Left renal pelvis (tissue), 4 donors: ENCODE results near the gene REEP2. TPM values are rescaled to one million over a fixed set of nuclear protein-coding genes. Genes with fewer than 3 reads are reported as not detected.

Experiments used
- DNase-seq, 4 donors: peaks; one replicate each; pipeline ENCODE4 v3.0.0-alpha.2; 2013; ENCODE audit warnings: low read depth in 4 of 4, low spot score in 3 of 4
- polyA plus RNA-seq, 4 donors: library from polyadenylated mRNA; unstranded; fragments of 120-200 nt; gene quantifications; one replicate each; pipeline ENCODE4 v1.2.1, GENCODE V29; 2013; ENCODE audit not compliant: insufficient read length in 4 of 4

REEP2 gene
- polyA plus RNA-seq, 4 donors, result 8.9 to 12.3 (median 10.7) TPM

DNA sequence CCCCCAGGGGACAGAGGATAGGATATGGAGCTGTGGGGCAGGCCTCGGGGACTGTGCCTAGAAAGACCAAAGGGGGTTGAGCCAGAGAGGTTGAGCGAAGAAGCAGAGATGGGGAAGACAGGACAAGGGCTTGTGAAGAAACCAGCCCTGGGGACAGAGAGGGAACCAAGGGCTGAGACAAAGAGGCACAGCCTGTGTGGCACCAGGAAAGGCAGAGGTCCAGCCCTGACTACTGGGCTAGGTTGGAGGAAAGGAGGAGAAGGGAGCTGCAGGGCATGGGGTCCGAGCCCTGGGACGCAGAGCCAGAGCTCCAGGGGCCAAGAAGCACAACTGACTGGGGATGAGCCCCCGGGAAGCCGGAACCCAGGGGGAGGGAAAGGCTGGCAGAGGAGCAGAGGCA, 9.2 kb downstream of the REEP2 start:
- no peak for DNase-seq

DNA sequence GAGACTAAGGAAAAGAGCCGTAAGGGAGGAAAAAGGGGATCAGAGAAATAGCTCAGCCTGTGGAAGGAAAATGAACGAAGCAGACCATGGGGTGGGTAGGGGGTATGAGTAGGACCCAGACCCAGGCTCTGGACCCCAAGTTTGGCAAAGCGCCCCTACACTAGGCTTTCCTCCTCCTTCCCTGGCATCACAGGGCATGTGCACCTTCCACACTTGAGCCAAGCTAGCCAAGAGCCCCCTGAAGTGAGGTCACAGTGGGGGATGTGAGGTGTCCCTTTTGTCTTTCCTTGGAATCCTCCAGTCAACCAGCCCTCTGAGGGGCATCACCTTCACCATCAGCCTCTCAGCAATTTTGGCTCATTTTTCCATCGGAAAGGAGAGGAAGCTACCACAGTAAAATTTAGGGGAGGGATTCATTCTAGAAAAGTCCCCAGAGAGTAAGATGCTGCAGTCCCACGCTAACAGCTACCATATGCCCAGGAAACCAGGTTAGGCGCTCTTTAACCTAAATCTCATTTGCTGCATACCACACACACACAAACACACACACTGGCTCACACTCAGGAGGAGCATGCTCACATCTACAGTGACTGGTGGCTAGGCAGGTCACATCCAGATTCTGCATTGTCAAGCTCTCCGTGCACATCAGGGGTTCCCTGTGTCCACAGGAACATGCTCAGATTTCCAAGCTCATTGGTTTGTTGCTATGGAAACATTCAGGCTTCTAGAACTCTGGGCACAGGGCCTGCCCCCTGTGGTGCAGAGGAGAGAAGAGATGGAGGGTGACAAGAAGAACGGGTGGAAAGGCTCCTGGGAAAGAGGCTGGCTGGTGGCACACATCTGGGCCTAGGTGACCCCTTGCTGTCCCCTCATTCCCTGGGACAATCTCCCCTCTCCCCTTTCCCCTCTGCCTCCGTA, 9.9 kb downstream of the REEP2 start:
- no peak for DNase-seq

DNA sequence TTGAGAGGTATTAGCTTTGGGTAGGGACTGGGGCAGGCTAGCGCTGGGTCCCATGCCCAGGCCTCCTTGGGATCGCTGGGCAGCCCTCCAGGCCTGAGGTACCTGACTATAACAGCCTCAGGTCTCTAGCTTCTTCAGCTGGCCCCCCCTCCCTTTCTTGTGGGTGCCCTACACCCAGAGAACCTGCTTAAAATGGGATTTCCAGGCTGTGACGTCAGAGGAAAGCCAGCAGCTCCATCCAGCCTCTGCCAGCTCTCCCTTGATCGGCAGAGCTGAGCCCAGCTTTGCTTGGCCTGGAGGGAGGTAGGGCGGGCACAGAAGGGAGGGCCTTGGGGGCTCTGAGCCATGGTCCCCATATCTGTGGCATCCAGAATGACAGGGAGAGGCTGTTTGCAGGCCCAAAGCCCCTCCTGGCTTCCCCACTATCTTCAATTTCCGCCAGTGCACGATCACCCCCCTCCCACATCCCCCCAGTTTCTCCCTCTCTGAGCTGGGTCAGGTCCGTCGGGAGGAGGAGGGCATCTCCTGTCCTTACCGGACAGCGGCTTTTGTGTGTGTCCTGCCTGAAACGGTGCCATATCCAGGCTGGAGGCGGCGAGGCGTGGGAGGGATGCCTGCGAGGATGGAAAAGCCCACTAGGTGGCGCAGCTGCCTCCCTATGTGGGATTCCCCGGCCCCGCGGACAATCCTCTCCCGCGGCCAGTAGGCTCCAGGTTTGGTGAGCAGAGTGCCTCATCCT, 10.8 kb downstream of the REEP2 start:
- DNase-seq, result peak in 2 of 4 donors; percentile 62 to 73

DNA sequence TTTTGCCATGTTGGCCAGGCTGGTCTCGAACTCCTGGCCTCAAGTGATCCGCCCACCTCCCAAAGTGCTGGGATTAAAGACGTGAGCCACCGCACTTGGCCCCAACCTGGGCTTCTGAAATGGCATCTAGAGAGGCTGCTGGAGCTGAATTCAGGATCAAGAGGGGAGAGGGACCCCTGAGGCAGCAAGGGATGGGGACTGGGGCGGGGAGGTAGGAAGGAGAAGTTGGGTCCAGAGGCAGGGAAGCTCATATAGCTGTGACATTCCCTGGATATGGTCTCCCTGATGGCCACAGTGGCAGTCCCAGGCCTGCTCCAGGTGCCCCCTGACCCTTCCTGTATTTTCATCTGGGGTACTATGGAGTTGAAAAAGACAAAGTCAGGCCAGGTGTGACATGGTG, 12.1 kb downstream of the REEP2 start:
- no peak for DNase-seq

DNA sequence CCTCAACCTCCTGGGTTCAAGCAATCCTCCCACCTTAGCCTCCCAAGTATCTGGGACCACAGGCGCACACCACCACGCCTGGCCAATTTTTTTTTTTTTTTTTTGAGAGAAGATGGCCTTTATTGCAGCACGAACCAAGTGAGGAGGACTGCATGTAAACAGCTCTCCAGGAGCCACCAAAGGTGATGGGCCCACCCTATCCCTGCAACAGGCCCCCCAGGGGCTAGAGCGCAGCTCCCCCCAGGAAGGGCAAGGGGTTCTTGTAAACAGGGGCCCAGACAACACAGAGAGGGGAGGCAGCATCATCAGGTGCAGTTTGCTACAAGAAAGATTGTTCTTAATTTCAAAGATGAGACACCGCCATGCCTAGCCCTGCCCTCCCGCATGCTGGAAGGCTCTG, 13.9 kb downstream of the REEP2 start:
- no peak for DNase-seq

DNA sequence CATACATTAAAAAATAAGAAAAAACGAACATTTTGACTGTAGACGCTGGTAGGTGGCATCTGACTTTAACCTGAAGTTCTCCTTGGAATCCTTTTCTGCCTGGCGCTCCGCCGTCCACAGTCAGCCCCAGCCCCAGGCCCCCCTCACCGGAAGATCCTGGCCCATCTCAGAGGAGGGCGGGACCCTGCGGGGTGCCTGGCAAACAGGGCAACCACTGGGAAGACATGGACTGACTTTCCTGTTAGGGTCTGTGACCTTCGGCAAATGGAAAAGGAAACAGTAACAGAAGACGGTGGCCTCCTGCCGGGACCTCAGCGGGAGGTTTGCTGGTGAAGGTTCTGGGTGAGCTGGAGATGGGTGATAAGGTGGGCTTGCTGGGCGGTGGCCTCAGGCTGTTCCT, 14.7 kb downstream of the REEP2 start:
- no peak for DNase-seq

DNA sequence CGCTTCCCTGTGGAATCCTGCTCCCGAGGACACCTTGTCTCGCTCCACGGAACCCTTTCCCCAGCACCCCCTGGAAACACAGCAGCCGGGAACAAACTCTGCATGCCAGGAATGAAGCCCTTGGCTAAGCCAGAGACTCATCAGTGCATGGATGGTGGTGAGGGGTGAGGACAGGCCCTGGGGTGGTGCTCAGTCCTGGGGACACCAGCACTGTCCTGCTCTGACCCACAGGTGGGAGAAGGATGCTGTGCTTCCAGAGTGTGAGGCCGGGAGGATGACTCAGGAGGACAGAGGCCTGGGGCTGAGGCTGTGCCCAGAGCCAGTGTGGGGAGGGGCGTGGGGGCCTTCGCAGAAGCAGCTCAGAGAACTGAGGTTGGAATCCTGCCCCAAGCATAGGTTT, 15.3 kb downstream of the REEP2 start:
- DNase-seq, result no peak

DNA sequence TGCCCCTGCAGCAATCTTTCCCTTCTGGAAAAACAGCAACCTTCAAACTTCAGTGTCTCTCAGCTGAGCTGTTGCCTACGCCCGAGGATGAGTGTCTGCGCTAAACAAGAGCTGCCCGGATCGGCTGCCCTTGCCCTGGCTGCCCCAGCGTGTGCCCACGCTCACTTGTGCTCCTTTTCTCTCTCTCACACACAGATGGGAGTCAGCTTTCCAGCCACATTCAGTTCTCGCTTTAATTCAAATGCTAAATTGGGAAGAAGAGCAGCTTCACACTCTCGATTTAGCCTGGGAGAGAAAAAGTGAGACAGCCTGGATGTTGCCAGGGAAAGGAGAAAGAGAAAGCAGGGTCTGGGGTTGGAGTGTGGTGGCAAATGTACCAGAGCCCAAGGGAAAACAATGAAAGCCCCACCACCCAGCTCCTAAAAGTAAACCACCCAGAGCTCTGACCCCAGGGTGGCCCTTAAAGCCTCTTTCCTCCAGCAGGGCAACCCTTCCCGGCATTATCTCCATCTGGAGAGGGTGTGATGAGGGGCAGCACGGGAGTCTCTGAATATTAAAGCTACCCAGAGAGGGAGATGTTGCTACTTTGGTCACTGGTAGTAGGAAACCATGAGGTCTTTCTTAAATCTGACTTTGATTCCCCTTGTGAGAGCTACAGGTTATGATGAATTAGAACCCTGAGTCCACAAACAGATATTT, 16.5 kb downstream of the REEP2 start:
- no peak for DNase-seq

DNA sequence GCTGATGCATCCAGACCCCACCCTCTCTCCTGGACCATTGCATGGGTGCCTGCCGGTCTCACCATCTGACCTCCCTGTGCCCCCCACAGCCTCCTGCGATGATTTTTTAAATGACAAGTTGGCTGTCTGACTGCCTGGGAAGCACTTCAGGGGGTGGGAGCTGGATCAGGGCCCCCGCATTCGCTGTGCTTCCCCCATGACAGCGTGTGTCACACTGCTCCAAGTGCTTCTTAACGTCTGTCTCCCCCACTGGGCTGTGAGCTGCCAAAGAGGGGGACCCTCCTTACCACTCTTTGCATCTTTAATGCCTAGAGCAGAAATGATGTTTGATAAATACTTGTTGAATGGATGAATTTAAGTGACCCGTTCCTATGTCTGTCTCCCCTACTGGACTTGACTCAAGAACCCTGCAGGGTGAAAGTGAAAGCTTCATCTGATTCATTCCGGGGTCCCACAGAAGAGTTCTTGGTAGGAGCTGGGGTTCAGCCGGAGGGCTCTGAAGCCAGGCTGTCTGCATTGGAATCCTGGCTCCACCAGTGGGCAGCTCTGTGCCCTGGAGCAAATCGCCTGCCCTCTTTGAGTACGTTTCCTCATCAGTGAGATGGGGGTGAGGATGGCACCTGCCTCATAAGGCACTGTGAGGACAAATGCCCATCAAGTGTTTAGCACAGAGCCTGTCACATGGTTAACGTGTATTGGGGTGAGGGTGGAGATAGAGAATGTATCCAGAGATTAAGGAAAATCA, 18.8 kb downstream of the REEP2 start:
- DNase-seq, result no peak

DNA sequence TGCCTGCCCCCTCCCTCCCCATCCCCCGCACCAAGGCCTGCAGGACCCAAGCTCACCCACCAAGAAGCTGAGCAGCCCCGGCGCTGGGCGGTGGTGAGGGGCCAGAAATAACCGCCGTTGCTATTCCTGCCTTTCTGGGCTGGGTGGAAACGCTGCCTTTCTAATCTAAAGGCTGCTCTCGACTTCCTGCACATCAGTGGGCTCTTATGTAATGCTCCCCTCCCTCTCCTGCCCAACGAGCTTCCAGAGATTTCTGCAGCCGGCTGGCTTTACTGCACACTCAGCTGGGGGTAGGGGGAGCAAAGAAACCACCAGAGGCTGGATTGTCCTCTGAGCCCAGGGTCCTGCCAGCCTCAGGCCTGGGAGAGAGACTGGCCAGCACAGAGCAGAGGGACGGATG, 19.5 kb downstream of the REEP2 start:
- DNase-seq, result no peak

DNA sequence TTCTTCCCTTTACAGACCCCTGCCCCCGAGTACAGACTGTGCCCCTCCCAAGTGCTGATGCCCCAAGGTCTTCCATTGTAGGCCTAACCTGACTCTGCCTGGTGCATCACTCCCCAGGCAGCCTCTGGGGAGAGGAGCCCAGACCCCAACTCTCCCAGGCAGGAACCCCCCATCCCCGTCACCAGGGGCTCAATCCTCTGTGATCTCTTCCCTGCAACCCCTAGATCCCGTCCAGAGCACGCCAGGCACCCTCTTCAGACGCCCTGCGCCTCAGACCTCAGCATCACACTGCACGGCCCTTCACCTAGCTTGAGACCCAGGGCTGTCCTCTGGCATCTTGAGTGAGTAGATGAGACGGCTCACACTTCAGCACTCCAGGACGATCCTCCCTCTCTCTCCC, 20.0 kb downstream of the REEP2 start:
- DNase-seq, result no peak

DNA sequence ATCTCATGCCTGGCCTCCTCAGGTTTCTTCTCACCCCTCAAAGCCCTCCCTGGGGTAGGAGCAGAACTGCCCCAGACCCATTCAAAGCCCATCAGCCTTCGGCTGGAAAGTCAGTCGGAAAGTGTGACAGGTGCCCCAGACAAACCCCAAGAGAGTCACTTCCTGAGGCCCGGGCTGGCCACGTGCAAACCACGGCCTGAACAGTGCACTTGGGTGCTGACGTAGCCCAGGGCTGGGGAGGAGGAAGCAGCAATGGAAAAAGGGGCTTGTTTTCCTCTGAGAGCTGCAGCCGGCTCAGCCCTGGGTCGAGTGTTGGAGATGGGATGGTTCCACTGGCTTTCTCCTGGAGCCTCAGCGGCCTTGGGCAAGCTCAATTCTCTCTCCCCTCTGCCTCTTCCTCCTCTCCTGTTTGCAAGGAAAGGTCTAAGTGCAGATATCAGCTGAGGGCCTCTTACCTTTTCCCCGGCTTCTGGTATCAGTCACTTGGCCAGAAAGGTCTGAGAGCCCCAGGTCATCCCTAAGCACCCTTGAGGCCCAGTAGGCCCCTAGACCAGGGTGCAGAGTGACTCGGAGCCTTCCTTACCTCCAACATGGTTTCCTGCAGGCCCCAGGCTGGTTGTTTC, 20.6 kb downstream of the REEP2 start:
- DNase-seq, result no peak

DNA sequence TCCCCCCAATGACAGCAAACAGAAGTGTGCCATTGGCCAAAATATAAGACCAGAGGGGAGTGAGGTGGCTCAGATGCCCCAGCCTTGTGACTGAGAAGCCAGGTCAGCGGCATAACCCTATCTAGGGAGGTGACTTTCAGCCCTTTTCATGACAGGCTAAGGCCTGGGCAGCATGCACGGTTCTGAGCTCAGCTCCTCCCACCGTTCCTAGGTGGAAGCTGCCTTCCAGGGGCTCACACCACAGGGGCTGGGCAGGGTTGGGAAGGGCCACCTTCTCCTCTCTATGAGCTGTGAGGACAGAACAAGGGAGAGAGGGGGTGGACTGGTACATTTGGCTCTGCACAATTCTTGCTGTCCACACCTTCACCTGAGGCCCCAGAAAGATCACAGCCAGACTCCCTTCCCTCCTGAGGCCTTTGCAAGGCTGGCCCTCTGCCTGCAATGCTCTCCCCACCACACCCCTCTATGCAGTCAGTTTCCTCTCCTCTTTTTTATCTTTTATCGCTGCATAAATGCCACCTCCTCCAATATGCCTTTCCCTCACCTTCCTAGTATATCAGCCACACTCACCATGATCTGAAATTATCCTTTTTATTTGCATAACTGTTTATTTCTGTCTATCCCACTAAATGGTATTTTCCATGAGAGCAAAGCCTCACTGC, 21.3 kb downstream of the REEP2 start:
- DNase-seq, result no peak

DNA sequence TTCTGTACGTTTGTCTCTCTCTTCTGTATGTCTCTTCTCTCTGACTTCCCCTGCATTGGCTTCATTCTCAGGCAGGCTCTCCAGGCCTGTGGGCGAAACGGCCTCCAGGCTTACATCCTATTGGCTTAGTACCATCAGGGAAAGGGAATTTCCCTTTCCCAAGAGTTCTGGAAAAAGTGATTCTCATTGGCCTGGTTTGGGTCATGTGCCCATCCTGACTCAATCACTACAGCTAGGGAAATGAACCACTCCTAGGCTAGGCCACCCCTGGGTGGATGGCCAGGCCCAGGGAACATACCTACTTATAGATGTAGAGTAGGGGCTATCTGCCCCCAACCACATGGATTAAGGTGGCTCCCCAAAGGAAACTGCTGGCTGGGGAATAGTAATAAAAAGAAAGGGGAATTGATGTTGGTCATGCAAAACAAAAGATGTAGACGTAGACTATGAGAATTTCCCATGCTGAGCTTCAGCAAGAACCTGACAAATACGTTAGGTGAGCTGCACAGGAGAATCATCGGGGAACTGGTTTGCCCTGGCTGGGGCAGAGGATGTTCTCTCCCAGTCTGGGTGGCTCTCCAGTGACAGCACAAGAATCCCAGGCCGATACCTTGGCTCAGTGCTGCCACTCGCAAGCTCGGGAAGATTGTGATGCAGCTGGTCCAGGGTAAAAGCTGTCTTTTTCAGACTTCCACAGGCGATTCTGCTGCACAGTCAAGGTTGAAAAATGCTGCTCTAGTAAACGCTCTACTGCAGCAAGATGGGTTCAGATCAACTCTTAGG, 22.7 kb downstream of the REEP2 start:
- DNase-seq, result no peak

DNA sequence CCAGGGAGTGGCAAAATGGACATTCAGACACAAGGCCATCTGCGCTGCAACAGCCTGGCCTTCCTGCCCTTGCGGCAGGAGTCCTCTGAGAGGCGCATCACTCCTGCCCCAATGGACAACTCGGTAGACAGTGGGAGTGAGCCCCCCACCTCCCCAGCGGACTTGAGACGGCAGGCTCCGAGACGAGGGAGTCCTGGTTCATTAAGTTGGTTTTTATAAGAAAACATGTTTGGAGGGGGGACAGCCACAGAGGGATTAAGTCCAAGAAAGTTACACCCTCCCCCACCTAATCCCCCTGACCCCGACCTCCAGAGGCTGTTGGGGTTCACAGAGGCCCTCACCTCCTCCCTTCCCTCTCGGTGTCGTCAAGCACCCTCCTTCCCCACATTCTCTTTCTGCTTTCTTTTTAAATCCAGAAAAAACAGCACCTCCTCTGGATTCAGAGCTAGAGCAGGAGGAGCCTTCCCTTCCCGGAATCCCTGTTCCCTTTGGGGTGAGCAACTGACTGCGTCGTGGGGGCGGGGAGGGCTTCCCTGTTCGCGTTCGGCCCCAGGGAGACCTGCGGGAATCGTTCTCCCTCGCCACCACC, 24.7 kb downstream of the REEP2 start:
- no peak for DNase-seq

DNA sequence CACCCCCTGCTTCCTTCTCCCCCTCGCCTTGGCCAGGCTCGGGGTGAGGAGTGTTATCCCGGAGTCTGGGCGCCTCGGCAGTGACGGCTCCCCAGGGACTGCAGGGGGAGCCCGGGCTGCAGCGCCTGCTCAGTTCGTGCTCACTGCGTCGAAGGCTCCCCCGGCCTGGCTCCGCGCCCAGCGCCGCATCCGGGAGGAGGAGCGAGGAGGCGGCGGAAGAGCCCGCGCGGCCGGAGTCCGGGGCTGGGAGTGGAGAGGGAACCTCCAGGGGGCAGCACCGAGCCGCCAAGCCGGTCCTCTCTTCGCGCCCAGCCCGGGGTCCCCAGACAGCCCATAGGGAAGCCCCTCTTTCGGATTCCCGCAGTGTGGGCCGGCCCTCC, 25.1 kb downstream of the REEP2 start:
- peak; percentile 88 to 96 (median 94) for DNase-seq

DNA sequence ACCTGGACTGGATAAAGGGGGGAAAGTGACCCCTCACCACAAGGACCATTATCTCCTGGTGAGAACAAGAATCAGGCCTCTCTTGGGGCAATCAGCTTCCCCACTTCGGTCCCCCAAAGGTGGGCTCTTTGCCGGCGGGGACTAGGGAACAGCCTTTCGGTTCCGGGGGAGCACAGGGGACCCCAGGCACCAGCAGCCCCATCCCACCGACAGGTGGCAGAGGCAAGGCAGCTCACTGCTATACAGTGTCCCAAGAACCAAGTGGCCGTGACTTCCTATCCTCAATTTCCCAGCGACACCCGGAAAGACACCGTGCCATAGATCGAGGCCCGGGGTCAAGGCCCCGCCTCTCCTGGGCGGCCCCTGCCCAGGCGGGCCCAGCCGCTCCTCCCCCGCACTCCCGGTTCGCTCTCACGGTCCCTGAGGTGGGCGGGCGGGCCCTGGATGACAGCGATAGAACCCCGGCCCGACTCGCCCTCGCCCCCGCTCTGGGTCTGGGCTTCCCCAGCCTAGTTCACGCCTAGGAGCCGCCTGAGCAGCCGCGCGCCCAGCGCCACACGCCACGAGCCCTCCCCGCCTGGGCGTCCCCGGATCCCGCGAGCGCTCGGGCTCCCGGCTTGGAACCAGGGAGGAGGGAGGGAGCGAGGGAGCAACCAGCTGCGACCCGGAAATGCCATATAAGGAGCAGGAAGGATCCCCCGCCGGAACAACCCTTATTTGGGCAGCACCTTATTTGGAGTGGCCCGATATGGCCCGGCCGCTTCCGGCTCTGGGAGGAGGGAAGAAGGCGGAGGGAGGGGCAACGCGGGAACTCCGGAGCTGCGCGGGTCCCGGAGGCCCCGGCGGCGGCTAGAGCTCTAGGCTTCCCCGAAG, 25.8 kb downstream of the REEP2 start:
- DNase-seq, result peak; percentile 97 to 99 (median 99)
